Neural progenitor cell (in vitro differentiated cells): ENCODE measurements around the gene MED10. TPM values are rescaled to one million over a fixed set of nuclear protein-coding genes. Genes with fewer than 3 reads are reported as not detected.

Experiments
- DNase-seq: peaks from one replicate; pipeline ENCODE4 v3.0.0-alpha.2; 2016; ENCODE audit warnings: low spot score
- H2AFZ ChIP-seq: fragments of 200-600 bp; sonication (generic); replicated peaks from 2 replicates; pipeline ENCODE4 v1.6.1; 2016; ENCODE audit warnings: antibody characterized with exemption
- H3F3A ChIP-seq: fragments of 200-600 bp; sonication (generic); 2 replicates; pipeline ENCODE4 v1.6.1; 2016; ENCODE audit warnings: antibody characterized with exemption, low read depth
- H3K27ac ChIP-seq: fragments of 200-600 bp; sonication (generic); 2 replicates; pipeline ENCODE4 v1.5.1; 2016; ENCODE audit warnings: mild to moderate bottlenecking
- H3K27me3 ChIP-seq: fragments of 200-600 bp; sonication (generic); 2 replicates; pipeline ENCODE4 v1.6.1; 2016; ENCODE audit warnings: mild to moderate bottlenecking, moderate library complexity
- H3K36me3 ChIP-seq: fragments of 200-600 bp; sonication (generic); 2 replicates; pipeline ENCODE4 v1.5.1; 2016
- H3K4me1 ChIP-seq: fragments of 200-600 bp; sonication (generic); 2 replicates; pipeline ENCODE4 v1.6.1; 2016; ENCODE audit warnings: mixed run types
- H3K4me2 ChIP-seq: fragments of 200-600 bp; sonication (generic); 2 replicates; pipeline ENCODE4 v1.6.1; 2016
- H3K4me3 ChIP-seq: fragments of 200-600 bp; sonication (generic); 2 replicates; pipeline ENCODE4 v1.5.1; 2016
- H3K79me2 ChIP-seq: fragments of 200-600 bp; sonication (generic); 2 replicates; pipeline ENCODE4 v1.6.1; 2016; ENCODE audit warnings: low read depth
- H3K9ac ChIP-seq: fragments of 200-600 bp; sonication (generic); 2 replicates; pipeline ENCODE4 v1.6.1; 2016
- H3K9me3 ChIP-seq: fragments of 200-600 bp; sonication (generic); 2 replicates; pipeline ENCODE4 v1.5.1; 2016; ENCODE audit warnings: low read depth
- H4K20me1 ChIP-seq: fragments of 200-600 bp; sonication (generic); 2 replicates; pipeline ENCODE4 v1.6.1; 2016; ENCODE audit warnings: low read depth
- H3K27ac Mint-ChIP-seq: 3 replicates; pipeline ENCODE4 v1.8.0; 2021; ENCODE audit warnings: mixed read lengths
- H3K27me3 Mint-ChIP-seq: 2 replicates; pipeline ENCODE4 v1.8.0; 2022; ENCODE audit warnings: low read depth, mild to moderate bottlenecking, inconsistent platforms, moderate library complexity, mixed read lengths; ENCODE audit not compliant: insufficient read depth
- H3K36me3 Mint-ChIP-seq: 3 replicates; pipeline ENCODE4 v1.8.0; 2021; ENCODE audit warnings: mixed read lengths
- H3K4me1 Mint-ChIP-seq: 3 replicates; pipeline ENCODE4 v1.8.0; 2021; ENCODE audit warnings: mixed read lengths
- H3K4me3 Mint-ChIP-seq: 3 replicates; pipeline ENCODE4 v1.8.0; 2021; ENCODE audit warnings: mild to moderate bottlenecking, moderate library complexity, mixed read lengths
- H3K9me3 Mint-ChIP-seq: 3 replicates; pipeline ENCODE4 v1.8.0; 2020; ENCODE audit warnings: mixed read lengths
- CTCF ChIP-seq: fragments of 200-600 bp; sonication (generic); IDR thresholded peaks from 2 replicates; pipeline ENCODE4 v1.5.1; 2017; ENCODE audit warnings: antibody characterized with exemption, mild to moderate bottlenecking
- EZH2 ChIP-seq: fragments of 200-600 bp; sonication (generic); IDR thresholded peaks from 2 replicates; pipeline ENCODE4 v1.6.1; 2017; ENCODE audit warnings: antibody characterized with exemption, mild to moderate bottlenecking, moderate library complexity
- EZH2phosphoT487 ChIP-seq: fragments of 200-600 bp; sonication (generic); IDR thresholded peaks from 2 replicates; pipeline ENCODE4 v1.6.1; 2017; ENCODE audit warnings: antibody characterized with exemption
- total RNA-seq: library from RNA; depleted of rRNA; stranded (reverse); fragments of >200 nt; gene quantifications from 2 replicates; pipeline ENCODE4 v1.2.3, GENCODE V29; 2015; ENCODE audit warnings: low replicate concordance

The MED10 gene
- total RNA-seq, 1 donor from 2014 or later: 23.5 TPM

GRCh38 chr5:6379246-6379645 is 899 bp upstream of the MED10 start:
- Histone ChIP-seq H4K20me1 (peaks cover 16% of the 10 kb centered on the region), H3K27ac (no peak overlapping the region), H3K4me3 (peak overlapping the region; percentile 87), H3K4me2 (peak overlapping the region; percentile 87), H3K79me2 (peaks cover 26% of the 10 kb centered on the region), H3K27me3 (no peaks in the 10 kb centered on the region), H2AFZ (peak overlapping the region; percentile 87), H3K36me3 (peaks cover 8% of the 10 kb centered on the region), H3K9ac (no peak overlapping the region), H3K9me3 (no peaks in the 10 kb centered on the region), H3F3A (no peaks in the 10 kb centered on the region), H3K4me1 (peaks cover 12% of the 10 kb centered on the region)
- DNase-seq: no peak
- H3K27me3 Mint-ChIP-seq: peaks cover 2% of the 10 kb centered on the region
- H3K36me3 Mint-ChIP-seq: peaks cover 5% of the 10 kb centered on the region
- H3K4me1 Mint-ChIP-seq: peaks cover 20% of the 10 kb centered on the region
- no peaks in the 10 kb centered on the region for H3K9me3 Mint-ChIP-seq
- peak overlapping the region; percentile 98 for H3K4me3 Mint-ChIP-seq
- no peak for TF ChIP-seq EZH2
- TF ChIP-seq EZH2phosphoT487: no peak
- no peak for TF ChIP-seq CTCF
- no peak overlapping the region for H3K27ac Mint-ChIP-seq

GRCh38 chr5:6378766-6379103 is 388 bp upstream of the MED10 start:
- Histone ChIP-seq H3K36me3 (peaks cover 11% of the 10 kb centered on the region), H3K4me3 (peak overlapping the region; percentile 87), H3K27ac (no peak overlapping the region), H3K4me1 (peaks cover 12% of the 10 kb centered on the region), H3K9me3 (no peaks in the 10 kb centered on the region), H4K20me1 (peaks cover 16% of the 10 kb centered on the region), H3K27me3 (no peaks in the 10 kb centered on the region), H3K9ac (no peak overlapping the region), H2AFZ (peak overlapping the region; percentile 87), H3K4me2 (peak overlapping the region; percentile 87), H3F3A (no peaks in the 10 kb centered on the region), H3K79me2 (peaks cover 26% of the 10 kb centered on the region)
- no peaks in the 10 kb centered on the region for H3K9me3 Mint-ChIP-seq
- H3K27ac Mint-ChIP-seq: peak overlapping the region; percentile 98
- peaks cover 20% of the 10 kb centered on the region for H3K4me1 Mint-ChIP-seq
- H3K36me3 Mint-ChIP-seq: peaks cover 8% of the 10 kb centered on the region
- no peak for TF ChIP-seq EZH2
- TF ChIP-seq EZH2phosphoT487: no peak
- no peak for TF ChIP-seq CTCF
- H3K27me3 Mint-ChIP-seq: peaks cover 2% of the 10 kb centered on the region
- peak overlapping the region; percentile 98 for H3K4me3 Mint-ChIP-seq
- DNase-seq: no peak

- Mint-ChIP-seq H3K27me3 (peaks cover 2% of the 10 kb centered on the region), H3K4me3 (peak overlapping the region; percentile 98), H3K9me3 (no peaks in the 10 kb centered on the region), H3K27ac (peak overlapping the region; percentile 8), H3K4me1 (peaks cover 20% of the 10 kb centered on the region), H3K36me3 (peaks cover 18% of the 10 kb centered on the region)
- Histone ChIP-seq H3K9me3 (no peaks in the 10 kb centered on the region), H3K27ac (no peak overlapping the region), H3K79me2 (peaks cover 26% of the 10 kb centered on the region), H3K4me2 (peak overlapping the region; percentile 87), H3K9ac (peak overlapping the region; percentile 66), H2AFZ (no peak overlapping the region), H3K4me1 (peaks cover 12% of the 10 kb centered on the region), H4K20me1 (peaks cover 16% of the 10 kb centered on the region), H3K36me3 (peaks cover 12% of the 10 kb centered on the region), H3F3A (no peaks in the 10 kb centered on the region), H3K4me3 (peak overlapping the region; percentile 87), H3K27me3 (no peaks in the 10 kb centered on the region)
- DNase-seq: no peak
- no peak for TF ChIP-seq CTCF
- no peak for TF ChIP-seq EZH2
- TF ChIP-seq EZH2phosphoT487: no peak
These were observed 804 bp downstream of the MED10 start for GRCh38 chr5:6377582-6377904.
